Measurements from ENCODE around the gene SLC25A45.

The SLC25A45 gene
- total RNA-seq = 4.5 to 13.3 (median 8.7) reads per million in 18 experiments

GRCh38 chr11:65382033-65382803, at the start of gene SLC25A45:
TSS of gene SLC25A45 (minus strand) at chr11:65382646. CDS start at chr11:65381951, 695 bp downstream.
- DNase-seq = peak; percentile 92 to 94

DNA sequence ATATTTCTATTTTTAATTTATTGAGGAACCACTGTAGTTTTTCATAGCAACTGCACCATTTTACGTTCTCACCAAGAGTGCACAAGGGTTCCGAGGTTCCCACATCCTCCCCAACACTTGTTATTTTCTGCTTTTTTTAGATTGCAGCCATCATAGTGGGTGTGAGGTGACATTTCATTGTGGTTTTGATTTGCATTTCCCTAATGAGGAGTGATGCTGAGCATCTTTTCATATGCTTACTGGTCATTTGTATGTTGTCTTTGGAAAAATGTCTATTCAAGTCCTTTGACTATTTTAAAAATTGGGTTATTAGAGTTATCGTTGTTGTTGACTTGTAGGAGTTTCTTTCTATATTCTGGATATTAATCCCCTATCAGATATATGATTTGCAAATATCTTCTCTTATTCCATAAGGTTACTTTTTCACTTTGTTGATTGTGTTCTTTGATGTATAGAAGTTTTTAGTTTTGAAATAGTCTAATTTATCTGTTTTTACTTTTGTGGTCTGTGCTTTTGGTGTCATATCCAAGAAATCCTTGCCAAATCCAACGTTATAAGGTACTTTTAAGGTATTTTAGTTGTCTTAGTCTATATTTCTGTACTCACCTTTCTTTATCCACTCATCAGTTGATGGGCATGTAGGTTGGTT, 49.1 kb upstream of the SLC25A45 start:
- DNase-seq = peak; percentile 54 to 67

DNA sequence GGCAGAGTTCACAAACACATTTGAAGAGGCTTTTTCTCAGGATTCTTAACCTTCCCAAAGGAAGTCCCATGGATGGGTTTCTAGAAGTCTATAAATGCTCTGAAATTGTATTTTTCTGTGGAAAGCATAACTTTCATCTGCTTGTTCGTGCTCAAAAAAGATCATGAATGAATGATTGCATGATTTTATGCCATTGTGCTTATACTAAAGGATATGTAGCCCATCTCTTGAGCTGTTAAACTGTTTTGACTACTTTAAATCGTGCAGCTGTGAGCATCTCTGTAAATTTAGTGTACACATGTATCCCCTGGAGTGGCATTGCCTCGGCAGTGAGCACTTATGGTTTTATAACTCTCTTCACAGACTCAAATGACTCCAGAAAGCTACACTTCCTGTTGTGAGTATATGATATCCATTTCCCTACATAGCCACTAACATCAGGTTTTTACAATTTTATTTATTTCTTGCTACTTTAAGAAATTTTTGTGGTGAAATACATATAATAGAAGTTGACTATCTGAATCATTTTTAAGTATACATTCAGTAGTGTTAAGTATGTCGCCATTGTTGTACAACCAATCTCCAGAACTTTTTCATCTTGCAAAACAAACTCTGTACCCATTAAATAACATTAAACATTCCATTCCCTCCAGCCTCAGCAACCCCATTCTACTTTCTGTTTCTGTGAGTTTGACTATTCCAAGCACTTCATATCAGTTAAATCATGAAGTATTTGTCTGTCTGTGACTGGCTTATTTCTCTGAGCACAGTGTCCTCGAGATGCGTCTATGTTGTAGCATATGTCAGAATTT, 48.2 kb upstream of the SLC25A45 start:
- DNase-seq = peak; percentile 48 to 52

GRCh38 chr11:65429724-65430405, 47.4 kb upstream of the SLC25A45 start:
- peak; percentile 56 to 69 for DNase-seq

DNA sequence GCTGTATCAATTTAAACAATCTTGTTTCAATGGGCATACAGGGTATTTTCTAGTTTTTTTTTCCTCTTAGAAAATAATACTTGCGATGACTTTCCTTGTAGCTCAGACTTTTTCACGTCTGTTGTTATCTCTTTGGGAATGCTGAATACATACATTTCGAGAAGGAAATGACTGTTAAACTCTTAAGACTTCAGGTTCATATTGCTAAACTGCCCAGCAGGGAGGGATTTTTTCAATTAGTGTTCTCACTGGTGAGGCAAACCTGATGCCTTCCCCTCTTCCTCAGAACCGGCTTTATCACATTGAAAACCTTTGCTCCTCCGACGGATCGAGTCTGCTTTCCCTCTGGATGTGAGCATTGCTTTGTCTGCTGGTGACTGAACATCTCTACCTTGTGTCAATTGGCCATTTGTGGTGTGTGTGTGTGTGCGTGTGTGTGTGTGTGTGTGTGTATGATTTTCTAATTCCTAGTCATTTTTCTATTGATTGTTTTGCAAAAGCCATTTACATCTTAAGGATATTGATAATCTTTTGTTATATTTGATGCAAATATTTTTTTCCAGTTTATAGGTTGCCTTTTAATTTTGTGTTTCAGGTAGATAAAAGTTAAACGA, 46.7 kb upstream of the SLC25A45 start:
- peak; percentile 47 to 58 for DNase-seq

GRCh38 chr11:65428578-65429067, 46.2 kb upstream of the SLC25A45 start:
- DNase-seq = peak in 1 of 2 donors; percentile 48

GRCh38 chr11:65427691-65428577, 45.5 kb upstream of the SLC25A45 start:
- DNase-seq = peak; percentile 51 to 56

- DNase-seq = peak; percentile 53 to 60
These were observed 44.6 kb upstream of the SLC25A45 start for GRCh38 chr11:65426839-65427690.

DNA sequence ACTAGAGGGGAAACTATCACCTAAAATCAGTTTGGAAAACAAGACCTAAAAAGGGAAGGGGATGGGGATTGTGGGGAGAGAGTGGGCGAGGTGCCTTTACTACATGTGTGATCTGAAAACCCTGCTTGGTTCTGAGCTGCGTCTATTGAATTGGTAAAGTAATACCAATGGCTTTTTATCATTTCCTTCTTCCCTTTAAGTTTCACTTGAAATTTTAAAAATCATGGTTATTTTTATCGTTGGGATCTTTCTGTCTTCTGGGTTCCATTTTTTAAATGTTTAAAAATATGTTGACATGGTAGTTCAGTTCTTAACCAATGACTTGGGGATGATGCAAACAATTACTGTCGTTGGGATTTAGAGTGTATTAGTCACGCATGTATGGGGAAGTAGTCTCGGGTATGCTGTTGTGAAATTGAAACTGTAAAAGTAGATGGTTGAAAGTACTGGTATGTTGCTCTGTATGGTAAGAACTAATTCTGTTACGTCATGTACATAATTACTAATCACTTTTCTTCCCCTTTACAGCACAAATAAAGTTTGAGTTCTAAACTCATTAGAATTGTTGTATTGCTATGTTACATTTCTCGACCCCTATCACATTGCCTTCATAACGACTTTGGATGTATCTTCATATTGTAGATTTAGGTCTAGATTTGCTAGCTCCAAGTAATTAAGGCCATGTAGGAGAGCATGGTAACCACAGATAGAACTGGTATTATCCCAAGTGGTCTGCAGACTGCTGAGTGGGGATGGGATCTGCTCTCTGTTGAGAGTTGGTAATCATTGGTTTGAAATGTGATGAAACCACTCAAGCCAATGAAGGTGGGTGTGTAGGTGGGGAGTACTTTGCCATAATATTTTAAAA, 43.8 kb upstream of the SLC25A45 start:
- DNase-seq = peak; percentile 89 to 97

GRCh38 chr11:65425105-65425970, 42.9 kb upstream of the SLC25A45 start:
- peak; percentile 94 for DNase-seq

DNA sequence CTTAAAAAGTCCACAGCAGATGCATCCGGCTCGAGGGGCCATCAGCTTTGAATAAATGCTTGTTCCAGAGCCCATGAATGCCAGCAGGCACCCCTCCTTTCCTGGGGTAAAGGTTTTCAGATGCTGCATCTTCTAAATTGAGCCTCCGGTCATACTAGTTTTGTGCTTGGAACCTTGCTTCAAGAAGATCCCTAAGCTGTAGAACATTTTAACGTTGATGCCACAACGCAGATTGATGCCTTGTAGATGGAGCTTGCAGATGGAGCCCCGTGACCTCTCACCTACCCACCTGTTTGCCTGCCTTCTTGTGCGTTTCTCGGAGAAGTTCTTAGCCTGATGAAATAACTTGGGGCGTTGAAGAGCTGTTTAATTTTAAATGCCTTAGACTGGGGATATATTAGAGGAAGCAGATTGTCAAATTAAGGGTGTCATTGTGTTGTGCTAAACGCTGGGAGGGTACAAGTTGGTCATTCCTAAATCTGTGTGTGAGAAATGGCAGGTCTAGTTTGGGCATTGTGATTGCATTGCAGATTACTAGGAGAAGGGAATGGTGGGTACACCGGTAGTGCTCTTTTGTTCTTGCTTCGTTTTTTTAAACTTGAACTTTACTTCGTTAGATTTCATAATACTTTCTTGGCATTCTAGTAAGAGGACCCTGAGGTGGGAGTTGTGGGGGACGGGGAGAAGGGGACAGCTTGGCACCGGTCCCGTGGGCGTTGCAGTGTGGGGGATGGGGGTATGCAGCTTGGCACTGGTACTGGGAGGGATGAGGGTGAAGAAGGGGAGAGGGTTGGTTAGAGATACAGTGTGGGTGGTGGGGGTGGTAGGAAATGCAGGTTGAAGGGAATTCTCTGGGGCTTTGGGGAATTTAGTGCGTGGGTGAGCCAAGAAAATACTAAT, 42.0 kb upstream of the SLC25A45 start:
- DNase-seq = peak; percentile 73 to 81

GRCh38 chr11:65423516-65424204, 41.2 kb upstream of the SLC25A45 start:
- DNase-seq = peak; percentile 45 to 57

GRCh38 chr11:65422633-65423515, 40.4 kb upstream of the SLC25A45 start, which contains the start of gene NEAT1:
TSS of gene NEAT1 (plus strand) at chr11:65422798.
- peak; percentile 94 to 96 for DNase-seq

- DNase-seq = peak; percentile 99
These were observed 39.6 kb upstream of the SLC25A45 start for GRCh38 chr11:65421794-65422632.

Data from inflammatory macrophage (primary cell).